ENCODE data around the gene CRHR2.

CRHR2 gene

DNA sequence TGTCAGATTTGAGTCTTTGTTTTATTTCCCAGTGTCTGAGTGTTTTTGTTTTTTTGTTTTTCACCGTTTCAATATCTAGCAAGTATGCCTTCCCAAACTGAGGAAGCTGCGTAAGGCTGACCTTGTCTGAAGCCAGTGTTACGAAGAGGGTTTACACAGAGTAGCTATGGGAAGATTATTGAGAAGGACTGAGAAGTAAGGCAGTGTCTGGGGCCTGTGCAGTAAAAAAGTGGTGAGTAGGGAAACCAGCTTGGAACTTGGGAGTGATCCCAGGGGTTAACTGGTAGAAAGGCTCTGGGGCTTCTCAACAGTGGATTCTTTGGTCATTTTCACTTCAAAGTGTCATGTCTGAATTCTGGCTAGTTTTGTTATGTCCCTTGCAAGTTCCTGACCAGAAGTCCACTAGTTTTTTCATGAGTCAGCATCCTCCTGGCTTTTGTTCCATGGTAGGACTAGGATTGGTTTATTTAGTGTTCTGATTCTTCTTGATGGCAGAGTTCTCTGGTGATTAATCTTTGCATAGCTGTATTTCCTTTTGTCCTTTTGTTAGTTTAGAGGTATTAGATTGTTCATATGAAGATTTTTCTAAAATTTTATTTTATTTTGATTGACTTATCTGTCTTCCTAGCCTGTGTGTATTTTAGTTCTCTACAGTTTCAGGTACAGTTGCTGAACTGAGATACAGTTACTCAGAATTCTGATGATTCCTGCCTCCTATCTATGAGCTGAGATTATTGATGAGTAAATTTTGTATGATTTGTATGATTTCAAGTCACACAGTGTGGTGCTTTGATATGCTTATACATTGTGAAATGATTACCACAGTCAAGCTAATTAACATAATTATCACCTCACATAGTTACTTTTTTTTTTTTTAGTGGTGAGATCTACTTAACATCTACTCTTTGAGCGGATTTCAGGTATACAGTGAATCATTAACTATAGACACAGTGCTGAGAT lies 68.6 kb downstream of the CRHR2 start:
- no peak for DNase-seq

DNA sequence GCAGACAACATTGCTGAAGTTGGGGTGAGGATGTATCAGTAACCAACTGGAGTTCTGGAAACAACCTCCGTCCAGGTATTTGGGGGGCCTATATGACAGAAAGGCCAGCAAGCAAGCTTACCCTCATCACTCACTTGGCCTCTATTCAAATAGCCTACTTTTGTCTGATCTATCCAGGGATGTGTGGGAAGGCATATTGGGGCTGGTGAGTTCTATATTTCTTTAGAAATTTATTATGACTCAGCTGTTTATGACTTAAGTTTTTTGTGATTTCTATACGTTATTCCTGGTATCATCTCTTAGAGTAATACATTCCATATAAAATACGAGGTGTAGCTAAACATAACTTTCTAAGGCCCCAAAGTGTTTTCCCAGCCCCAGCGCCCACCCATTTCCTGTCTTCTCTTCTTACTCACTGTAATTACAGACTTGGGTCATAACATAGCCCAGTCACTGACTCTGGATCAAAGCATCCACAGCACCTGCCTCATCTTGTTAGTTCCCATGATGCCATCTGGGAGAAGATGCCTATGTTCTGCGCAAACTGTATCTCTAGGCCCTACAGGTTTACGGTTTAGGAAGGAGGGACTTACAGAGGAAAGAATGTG lies 69.5 kb downstream of the CRHR2 start:
- no peak for DNase-seq

DNA sequence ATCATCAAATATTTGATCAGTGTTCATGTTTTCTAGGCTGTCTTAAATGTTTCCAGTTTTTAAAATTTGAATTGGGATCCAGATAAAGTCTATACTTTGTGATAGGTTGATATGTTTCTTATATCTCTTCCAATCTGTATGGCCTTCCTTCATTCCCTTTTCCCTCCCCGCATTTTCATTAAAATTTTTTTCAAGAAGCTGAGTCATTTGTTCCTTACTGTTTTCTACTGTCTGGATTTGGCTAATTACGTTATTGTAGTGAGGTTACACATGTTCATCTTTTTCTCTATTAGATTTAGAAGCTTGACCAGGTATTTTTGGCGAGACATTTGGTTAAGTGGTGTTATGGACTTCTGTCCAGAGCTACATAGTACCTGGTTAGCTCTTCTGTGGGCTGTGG lies 76.4 kb downstream of the CRHR2 start:
- no peak for DNase-seq

- DNase-seq, result peak; percentile 55
These were observed 77.4 kb downstream of the CRHR2 start for GRCh38 chr7:30604901-30605300.

All from NCI-H69 (cell line).